ENCODE measurements around the gene SCAMP4.

- TF ChIP-seq ZNF121 (tag by site-specific recombination; IDR thresholded peaks at IDR 0.05): no peak
- no peak for TF ChIP-seq ZNF664 (tag by site-specific recombination; IDR thresholded peaks at IDR 0.05)
- TF ChIP-seq CTCF (tag by site-specific recombination; IDR thresholded peaks at IDR 0.05): no peak
- TF ChIP-seq SP2 (tag by site-specific recombination; IDR thresholded peaks at IDR 0.05): no peak
- TF ChIP-seq ZNF544 (tag by site-specific recombination; IDR thresholded peaks at IDR 0.05): no peak
- TF ChIP-seq ZNF274 (IDR thresholded peaks at IDR 0.05; ENCODE audit: low read length): no peak
- TF ChIP-seq ZNF274 (tag by site-specific recombination; IDR thresholded peaks at IDR 0.05; ENCODE audit: borderline replicate concordance): no peak
- no peak for TF ChIP-seq ZFP69B (tag by site-specific recombination; IDR thresholded peaks at IDR 0.05)
- no peak for TF ChIP-seq ZSCAN4 (tag by site-specific recombination; IDR thresholded peaks at IDR 0.05)
These were observed 48.4 kb downstream of the SCAMP4 start for GRCh38 chr19:1953441-1954094.

Data from HEK293 (cell line).